ENCODE data around the gene ZNF184.

The ZNF184 gene

DNA sequence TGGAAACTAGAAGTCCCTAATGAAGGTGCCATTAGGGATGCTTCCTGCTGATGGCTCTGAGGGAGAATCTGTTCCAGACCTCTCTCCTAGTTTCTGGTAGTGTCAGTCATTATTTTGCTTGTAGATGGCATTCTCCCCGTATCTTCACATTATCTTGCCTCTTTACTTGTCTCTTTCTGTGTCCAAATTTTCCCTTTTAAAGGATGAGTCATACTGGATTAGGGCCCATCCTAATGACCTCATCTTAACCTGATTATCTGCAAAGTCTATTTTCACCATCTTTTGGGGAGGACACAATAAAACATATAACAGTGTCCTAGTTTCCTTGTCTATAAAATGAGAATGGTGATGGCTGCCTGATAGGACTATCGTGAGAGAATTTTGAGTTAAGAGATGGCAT, 57.0 kb downstream of the ZNF184 start:
- FAIRE-seq: no peak

DNA sequence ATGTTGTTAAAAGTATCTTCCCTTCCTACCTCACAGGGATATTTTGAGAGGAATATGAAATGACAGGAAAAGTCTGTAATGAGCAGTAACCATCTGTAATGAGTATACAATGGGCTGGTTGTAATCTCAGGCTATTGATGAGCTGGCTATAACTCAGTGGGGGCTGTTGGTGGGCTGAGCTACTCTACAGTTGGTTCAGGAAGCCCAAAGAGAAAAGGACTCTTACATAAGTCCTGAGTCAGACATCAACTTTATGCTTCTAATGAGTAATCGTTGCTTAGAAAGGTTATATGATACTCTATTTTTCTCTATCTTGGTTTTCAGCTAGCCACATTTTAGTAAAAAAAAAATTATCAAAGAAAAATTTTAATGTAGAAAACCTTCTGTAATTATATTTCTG, 57.9 kb downstream of the ZNF184 start:
- FAIRE-seq: no peak

DNA sequence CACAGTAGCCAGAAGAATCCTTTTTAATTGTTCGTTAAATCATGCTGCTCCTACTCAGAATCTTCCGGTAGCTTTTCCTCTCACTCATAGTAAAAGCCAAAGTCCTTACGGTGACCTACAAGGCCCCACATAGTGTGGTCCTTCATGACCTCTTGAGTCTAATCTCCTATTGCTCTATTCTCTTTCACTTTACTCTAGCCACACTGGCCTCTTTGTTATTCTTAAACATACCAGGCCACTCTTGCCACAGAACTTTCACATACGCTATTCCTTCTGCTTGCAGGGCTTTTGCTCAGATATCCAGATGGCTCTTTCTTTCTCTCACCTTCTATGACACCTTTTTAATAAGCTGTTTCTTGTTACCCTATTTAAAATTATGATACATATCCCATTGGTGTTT, 58.6 kb downstream of the ZNF184 start:
- FAIRE-seq: no peak

DNA sequence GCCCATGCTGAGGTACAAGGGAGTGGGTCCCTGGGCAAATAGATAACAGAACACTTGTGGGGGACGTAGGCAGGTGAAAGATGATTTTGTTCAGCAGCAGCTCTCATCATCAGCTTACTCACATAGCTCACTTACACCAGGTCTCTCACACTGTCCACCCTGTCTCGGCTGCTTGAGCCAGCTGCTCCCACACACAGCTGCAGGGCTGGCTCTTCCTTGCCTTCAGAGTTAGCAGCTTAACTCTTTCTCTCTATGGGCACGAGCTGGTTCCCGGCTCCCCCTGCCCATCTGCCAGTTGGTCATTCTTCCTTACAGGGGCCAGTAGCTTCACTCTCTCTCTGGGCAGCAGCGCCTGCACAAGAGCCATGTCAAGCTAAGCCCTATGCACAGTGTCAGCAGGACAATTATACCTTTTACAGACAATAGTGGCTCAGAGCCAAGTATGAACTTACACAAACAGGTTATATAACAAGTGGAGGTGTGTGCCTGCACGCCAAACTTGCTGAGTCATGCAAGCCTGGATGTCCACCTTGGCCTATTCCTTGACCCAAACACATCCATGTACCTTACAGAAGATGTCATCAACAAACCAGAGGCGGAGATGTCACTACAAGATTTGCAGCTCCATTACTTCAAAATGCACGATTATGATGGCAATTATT, 65.6 kb downstream of the ZNF184 start:
- no peak for FAIRE-seq

DNA sequence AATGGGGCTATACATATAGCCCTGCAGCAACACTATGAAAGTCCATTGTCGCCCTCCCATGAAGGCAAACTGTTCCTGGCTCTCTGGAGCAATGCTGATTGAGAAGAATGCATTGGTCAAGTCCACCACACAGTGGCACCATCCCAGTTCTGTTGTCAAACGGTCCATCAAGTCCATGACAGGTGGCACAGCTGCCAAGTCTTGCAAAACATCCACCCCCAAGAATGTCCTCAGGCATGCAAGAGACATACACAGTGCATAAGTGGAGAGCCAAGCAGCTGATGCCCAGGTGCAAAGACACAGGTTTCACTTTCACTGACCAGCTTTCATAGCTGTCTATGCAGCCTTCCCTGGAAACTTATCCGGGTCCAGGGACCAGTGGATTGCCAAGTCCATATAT, 66.8 kb downstream of the ZNF184 start:
- no peak for FAIRE-seq

DNA sequence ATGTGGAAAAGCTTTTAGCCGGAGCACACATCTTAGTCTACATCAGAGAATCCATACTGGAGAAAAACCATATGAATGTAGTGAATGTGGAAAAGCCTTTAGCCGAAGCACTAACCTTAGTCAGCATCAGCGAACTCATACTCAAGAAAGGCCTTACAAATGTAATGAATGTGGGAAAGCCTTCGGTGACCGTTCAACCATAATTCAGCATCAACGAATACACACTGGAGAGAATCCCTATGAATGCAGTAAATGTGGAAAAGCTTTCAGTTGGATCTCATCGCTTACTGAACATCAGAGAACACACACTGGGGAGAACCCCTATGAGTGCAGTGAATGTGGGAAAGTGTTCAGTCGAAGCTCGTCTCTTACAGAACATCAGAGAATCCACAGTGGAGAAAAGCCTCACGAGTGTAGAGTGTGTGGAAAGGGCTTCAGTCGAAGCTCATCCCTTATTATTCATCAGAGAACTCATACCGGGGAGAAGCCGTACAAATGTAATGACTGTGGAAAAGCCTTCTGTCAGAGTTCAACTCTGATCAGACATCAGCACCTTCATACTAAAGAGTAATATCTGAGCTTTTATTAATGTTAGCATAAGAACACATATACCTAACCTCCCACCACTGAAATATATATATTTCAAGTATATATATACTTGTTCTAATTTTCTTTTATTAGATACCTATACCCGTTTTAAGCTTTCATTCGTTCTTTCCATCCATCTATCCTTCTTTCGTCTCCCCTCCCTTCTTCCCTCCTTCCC, 71.8 kb downstream of the ZNF184 start:
- FAIRE-seq: no peak

All from islet of Langerhans (tissue), 1 donor.